NCI-H2081 treated with DMSO at 0.1 percent for 48 hours (cell line): ENCODE data around the gene ITGBL1.
"Not testable (repeated sequence)": the region's sequence is repeated elsewhere in the genome, so short reads cannot be mapped to it uniquely, and the experiment has no call there.

Source experiments
- DNase-seq: peaks from one replicate; lab custom pipeline; 2025; lab: John Stamatoyannopoulos, UW

ITGBL1 gene

GRCh38 chr13:101514100-101514499, 61.6 kb downstream of the ITGBL1 start:
- no peak for DNase-seq

GRCh38 chr13:101514695-101515275, 62.3 kb downstream of the ITGBL1 start:
- DNase-seq = peak; percentile 13

GRCh38 chr13:101515504-101515903, 63.0 kb downstream of the ITGBL1 start:
- DNase-seq = no peak

GRCh38 chr13:101516262-101516661, 63.8 kb downstream of the ITGBL1 start:
- no peak for DNase-seq

- no peak for DNase-seq
Observed at GRCh38 chr13:101520672-101521071, 68.2 kb downstream of the ITGBL1 start.

GRCh38 chr13:101521371-101521770, 68.9 kb downstream of the ITGBL1 start:
- DNase-seq = no peak

GRCh38 chr13:101522607-101523006, 70.1 kb downstream of the ITGBL1 start:
- DNase-seq = no peak

GRCh38 chr13:101523154-101524131, 71.0 kb downstream of the ITGBL1 start:
- no peak for DNase-seq

GRCh38 chr13:101527130-101527529, 74.7 kb downstream of the ITGBL1 start:
- DNase-seq = no peak

GRCh38 chr13:101529422-101529821, 76.9 kb downstream of the ITGBL1 start:
- no peak for DNase-seq

- DNase-seq = no peak
Observed at GRCh38 chr13:101530293-101530692, 77.8 kb downstream of the ITGBL1 start.

GRCh38 chr13:101535192-101535746, 82.8 kb downstream of the ITGBL1 start:
- no peak for DNase-seq

GRCh38 chr13:101536079-101536478, 83.6 kb downstream of the ITGBL1 start:
- no peak for DNase-seq

- not testable (repeated sequence) for DNase-seq
Observed at GRCh38 chr13:101544544-101544943, 92.1 kb downstream of the ITGBL1 start.

- DNase-seq = no peak
Observed at GRCh38 chr13:101544979-101545378, 92.5 kb downstream of the ITGBL1 start.

GRCh38 chr13:101545521-101545920, 93.0 kb downstream of the ITGBL1 start:
- DNase-seq = no peak

- DNase-seq = no peak
Observed at GRCh38 chr13:101552286-101552685, 99.8 kb downstream of the ITGBL1 start.

GRCh38 chr13:101552786-101553185, 100.3 kb downstream of the ITGBL1 start:
- DNase-seq = no peak

- DNase-seq = no peak
Observed at GRCh38 chr13:101554420-101555125, 102.1 kb downstream of the ITGBL1 start.

- DNase-seq = no peak
Observed at GRCh38 chr13:101555610-101556009, 103.1 kb downstream of the ITGBL1 start.

- DNase-seq = no peak
Observed at GRCh38 chr13:101556676-101557123, 104.2 kb downstream of the ITGBL1 start.

- no peak for DNase-seq
Observed at GRCh38 chr13:101565317-101565716, 112.8 kb downstream of the ITGBL1 start.
